GM12892 (cell line): ENCODE results near the gene PLIN3.
"Not testable (repeated sequence)": the region's sequence is repeated elsewhere in the genome, so short reads cannot be mapped to it uniquely, and the experiment has no call there.

Source experiments
- DNase-seq: peaks from one replicate; pipeline ENCODE4 v3.0.0; 2011; ENCODE audit not compliant: insufficient read length
- FAIRE-seq: peaks from 2 replicates; lab custom pipeline; 2011; peaks lifted over from hg19 to GRCh38; lab: Jason Lieb, UNC
- POLR2A ChIP-seq: IDR thresholded peaks from 2 replicates; pipeline ENCODE4 v1.6.1; 2011; ENCODE audit warnings: low read depth, low read length, control low read depth
- POLR2AphosphoS5 ChIP-seq: IDR thresholded peaks from 2 replicates; pipeline ENCODE4 v1.6.1; 2011; ENCODE audit warnings: low read depth, low read length, control low read depth
- TAF1 ChIP-seq: IDR thresholded peaks from 2 replicates; pipeline ENCODE4 v1.6.1; 2011; ENCODE audit warnings: low read depth, mild to moderate bottlenecking, control low read depth, low read length, borderline replicate concordance

PLIN3 gene

DNA sequence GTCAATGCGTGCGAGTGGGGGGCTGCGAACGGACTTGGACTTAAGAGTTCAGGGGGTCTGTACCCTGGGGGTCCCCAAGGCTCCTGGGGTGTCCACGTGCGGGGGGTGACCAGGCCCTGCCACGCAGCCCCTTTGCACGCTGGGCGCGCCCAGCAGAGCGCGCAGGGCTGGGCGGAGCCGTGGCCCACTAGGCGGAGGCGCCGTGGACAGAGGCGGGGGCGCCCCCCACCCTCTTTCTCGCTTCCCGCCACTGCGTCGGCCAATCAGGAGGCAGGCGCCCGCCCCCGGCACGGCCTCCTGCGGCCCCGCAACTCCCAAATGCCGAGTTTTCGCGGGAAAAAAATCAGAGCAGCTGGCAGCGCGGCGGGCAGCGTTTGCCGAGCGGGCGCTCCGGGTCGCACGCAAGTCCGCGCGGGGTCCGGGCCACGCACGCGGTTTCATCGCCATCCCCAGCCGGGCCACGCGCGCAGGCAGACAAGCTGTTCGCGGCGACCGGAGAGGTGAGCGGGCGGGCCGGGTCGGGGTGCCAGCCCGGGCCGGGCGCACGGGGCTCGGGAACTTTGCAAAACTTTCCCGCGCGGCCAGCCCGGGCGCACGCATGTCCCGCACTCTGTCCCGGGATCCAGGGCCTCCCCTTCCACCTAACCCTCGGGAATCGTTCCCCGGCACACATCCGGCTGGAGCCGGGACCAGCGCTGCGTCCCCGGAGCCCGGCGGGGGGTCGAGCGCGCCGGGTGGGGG, 41.9 kb upstream of the PLIN3 start, which contains the start of gene UHRF1:
TSS of gene UHRF1 (plus strand) at position 346 of the 741 bp plus-strand sequence. CDS start 1,385 bp downstream, outside the sequence.
- no peak for DNase-seq
- FAIRE-seq = no peak
- TF ChIP-seq TAF1 = peak; percentile 65; the same call in 1 of the 2 replicates
- TF ChIP-seq POLR2A = peak; percentile 70; the same call in 1 of the 2 replicates
- no peak for TF ChIP-seq POLR2AphosphoS5

DNA sequence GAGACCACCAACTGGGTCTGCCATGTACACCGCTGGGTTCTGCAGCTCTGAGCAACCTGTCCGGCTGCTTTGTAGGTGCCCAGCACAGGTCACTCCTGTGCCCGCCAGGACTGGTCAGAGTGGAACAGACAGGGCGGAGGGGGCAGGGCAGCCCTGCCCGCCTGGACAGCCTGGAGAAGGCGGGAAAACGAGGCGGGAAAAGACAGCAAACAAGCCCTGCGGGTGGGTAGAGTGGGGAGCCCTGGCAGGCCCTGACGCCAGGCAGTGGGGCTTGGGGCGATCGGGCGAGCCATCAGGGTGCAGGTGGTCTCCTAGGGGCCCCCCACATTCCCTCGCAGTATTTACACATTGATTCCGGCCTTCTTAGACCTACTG, 41.3 kb upstream of the PLIN3 start:
- FAIRE-seq (no peak), DNase-seq (no peak)
- TF ChIP-seq POLR2AphosphoS5 (no peak), POLR2A (no peak), TAF1 (no peak)

DNA sequence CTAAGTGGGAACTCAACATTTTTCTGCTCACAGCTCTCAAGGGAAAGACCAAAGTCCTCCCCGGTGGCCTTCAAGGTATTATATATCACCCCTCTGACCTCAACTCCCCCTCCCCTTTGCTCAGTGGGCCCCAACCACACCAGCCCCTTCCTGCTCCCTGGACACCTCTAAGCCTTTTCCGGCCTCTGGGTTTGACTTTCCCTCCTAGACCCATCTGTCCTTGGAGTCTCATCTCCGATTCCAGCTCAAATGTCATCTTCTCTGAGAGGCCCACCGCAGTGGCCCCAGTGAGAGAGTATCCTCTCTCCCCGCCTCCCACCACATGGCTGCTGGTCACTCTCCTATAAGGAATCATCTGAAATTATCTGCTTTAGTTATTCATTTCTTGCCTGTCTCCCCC, 40.9 kb upstream of the PLIN3 start:
- FAIRE-seq = no peak
- TF ChIP-seq POLR2A (no peak), POLR2AphosphoS5 (no peak), TAF1 (no peak)
- no peak for DNase-seq

DNA sequence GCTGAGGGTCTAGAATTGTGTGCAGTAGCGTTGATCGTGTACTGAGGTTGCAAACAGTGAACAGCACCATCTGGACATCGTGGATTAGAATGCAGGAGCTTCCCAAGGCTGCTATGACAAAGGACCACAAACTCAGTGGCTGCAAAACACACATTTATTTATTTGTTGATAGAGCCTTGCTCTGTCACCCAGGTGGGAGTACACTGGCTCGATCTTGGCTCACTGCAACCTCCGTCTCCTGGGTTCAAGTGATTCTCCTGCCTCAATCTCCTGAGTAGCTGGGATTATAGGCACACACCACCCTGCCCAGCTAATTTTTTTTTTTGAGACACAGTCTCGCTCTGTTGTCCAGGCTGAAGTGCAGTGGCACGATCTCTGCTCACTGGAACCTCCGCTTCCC, 39.5 kb upstream of the PLIN3 start:
- TF ChIP-seq POLR2A (no peak), POLR2AphosphoS5 (no peak), TAF1 (no peak)
- no peak for FAIRE-seq
- no peak for DNase-seq

DNA sequence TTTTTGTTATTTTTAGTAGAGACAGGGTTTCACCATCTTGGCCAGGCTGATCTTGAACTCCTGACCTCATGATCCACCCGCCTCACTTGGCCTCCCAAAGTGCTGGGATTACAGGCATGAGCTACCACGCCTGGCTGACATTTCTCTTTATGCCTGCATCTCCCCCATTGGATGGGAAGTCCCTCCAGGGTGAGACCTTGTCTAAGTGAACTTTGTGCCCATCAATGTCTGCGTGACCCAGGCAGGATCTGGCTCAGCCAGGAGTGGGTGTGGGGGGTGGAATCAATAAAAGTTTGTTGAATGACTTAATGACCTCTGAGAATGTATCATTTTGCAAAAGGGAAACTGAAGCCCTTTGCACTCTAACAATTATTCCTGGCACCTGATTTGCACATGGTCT, 37.0 kb upstream of the PLIN3 start:
- DNase-seq = no peak
- no peak for TF ChIP-seq POLR2A
- TF ChIP-seq POLR2AphosphoS5 = no peak
- no peak for TF ChIP-seq TAF1
- FAIRE-seq = no peak

DNA sequence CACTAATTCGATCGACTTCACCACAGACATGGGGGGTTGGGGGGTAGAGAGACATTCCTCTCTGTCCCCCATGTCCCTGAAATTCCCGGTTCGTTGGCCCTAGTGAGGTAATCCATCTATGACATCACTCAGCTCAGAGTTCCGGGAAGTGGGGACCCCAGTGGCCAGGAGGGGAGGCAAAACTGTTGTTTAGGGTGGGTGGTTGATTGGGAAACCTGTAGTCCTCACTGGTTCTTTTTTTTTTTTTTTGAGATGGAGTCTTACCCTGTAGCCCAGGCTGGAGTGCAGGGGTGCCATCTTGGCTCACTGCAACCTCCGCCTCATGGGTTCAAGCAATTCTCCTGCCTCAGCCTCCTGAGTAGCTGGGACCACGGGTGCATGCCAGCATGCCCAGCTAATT, 35.3 kb upstream of the PLIN3 start, which contains the start of gene ARRDC5:
TSS of gene ARRDC5 (minus strand) at position 101 of the 400 bp plus-strand sequence. CDS start at position 30, 71 bp downstream.
- DNase-seq (no peak), FAIRE-seq (no peak)
- TF ChIP-seq TAF1 (no peak), POLR2A (no peak)

DNA sequence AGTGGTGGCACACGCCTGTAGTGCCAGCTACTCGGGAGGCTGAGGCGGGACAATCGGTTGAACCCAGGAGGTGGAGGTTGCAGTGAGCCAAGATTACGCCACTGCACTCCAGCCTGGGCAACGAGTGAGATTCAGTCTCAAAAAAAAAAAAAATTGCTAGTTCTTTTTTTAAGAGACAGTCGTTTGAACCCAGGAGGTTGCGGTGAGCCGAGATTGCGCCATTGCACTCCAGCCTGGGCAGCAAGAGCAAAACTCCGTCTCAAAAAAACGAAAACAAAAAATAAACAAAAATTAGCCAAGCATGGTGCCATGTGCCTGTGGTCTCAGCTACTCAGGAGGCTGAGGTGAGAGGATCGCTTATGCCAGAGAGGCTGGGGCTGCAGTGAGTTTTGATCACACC, 33.4 kb upstream of the PLIN3 start:
- not testable (repeated sequence) for FAIRE-seq, DNase-seq

DNA sequence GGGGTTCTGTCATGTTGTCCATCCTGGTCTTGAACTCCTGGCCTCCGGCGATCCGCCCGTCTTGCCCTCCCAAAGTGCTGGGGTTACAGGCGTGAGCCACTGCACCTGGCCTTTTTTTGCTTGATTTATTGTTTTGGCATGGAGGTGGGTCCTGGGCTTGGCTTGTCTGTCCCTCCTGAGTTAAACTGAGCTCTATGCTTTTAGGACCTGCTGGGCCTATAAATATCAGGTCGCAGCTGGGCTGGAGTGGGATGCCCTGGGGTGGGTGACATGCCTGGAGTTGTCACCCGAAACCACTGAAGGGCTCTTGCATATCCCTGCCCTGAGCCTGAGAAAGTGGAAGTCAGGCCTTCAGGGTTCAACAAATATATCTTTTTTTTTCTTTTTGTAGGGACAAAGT, 29.7 kb upstream of the PLIN3 start:
- no peak for DNase-seq
- no peak for FAIRE-seq

DNA sequence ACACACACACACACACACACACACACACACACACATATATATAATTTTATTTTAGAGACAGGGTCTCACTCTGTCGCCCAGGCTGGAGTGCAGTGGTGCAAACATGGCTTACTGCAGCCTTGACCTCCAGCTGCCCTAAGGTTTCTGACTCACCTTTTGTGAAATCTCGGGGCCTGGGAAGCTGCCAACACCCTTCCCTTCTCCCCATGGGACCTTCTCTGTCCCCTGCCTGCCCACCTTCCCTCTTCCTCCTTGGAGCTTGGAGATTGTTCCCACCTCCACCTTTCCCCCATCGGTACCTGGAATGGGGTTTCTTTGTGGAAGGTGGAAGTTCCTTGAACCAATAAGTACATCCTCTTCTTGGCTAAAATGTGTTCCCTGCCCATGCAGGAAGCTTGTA, 28.9 kb upstream of the PLIN3 start:
- DNase-seq = no peak
- TF ChIP-seq POLR2AphosphoS5 = no peak
- TF ChIP-seq TAF1 = no peak
- TF ChIP-seq POLR2A = no peak
- FAIRE-seq = no peak

More for the DNA sequence above, 29.7 kb upstream of the PLIN3 start:
- TF ChIP-seq POLR2AphosphoS5 = no peak
- TF ChIP-seq POLR2A = no peak
- TF ChIP-seq TAF1 = no peak

DNA sequence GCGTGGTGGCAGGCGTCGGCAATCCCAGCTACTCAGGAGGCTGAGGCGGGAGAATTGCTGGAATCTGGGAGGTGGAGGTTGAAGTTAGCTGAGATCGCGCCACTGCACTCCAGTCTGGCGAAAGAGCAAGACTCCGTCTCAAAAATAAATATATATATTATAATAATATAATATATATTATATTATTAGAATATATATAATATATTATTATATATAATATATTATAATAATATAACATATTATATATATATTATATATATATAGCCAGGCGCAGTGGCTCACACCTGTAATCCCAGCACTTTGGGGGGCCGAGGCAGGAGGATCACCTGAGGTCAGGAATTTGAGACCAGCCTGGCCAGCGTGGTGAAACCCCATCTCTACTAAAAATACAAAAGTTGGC, 25.5 kb upstream of the PLIN3 start:
- not testable (repeated sequence) for DNase-seq, FAIRE-seq

DNA sequence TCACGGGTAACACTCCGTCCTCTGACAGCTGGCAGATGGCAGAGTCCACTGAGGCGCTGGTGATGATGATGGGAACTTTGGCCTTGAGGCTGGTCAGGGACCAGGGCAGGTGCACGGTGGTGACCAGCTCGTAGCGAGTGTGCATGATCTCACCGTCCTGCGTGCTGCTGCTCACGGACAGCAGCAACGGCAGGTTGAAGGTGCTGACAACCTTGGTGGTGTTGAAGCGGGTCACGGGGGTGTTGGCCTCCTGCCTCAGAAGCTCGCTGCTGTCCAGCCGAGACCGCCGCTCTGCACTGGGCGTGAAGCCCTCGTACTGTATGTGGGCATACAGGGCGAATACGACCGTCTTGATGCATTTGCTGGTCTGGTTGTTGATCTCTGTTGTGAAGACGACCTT, 23.6 kb upstream of the PLIN3 start:
- no peak for TF ChIP-seq POLR2A
- TF ChIP-seq TAF1 = no peak
- no peak for TF ChIP-seq POLR2AphosphoS5
- FAIRE-seq (no peak), DNase-seq (no peak)

DNA sequence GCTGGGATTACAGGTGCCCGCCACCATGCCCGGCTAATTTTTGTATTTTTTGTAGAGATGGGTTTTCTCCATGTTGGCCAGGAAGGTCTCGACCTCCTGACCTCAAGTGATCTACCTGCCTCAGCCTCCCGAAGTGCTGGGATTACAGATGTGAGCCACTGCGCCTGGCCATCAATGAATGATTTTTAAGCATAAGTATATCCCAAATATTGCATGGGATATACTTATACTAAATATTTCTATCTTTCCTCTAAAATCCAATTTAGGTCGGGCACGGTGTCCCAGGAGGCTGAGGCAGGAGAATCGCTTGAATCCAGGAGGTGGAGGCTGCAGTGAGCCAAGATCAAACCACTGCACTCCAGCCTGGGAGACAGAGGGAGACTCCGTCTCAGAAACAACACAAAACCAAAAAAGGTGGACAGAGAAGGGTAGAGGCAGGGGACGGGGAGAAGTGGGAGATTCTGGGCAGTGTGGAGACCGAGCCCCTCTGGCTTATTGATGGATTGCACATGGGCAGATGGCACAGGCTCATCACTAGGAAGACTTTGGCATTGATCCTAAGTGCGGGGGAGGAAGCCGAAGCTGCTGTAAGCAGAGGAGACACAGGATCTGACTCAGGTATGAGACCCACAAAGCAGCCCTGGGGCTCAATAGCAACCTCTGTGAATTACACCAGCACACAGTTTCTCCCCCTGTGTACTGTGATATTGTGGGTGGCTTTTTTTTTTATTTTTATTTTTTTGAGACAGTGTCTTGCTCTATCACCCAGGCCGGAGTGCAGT, 21.8 kb upstream of the PLIN3 start:
- DNase-seq (no peak), FAIRE-seq (no peak)
- TF ChIP-seq POLR2AphosphoS5 = no peak
- no peak for TF ChIP-seq POLR2A
- TF ChIP-seq TAF1 = no peak

DNA sequence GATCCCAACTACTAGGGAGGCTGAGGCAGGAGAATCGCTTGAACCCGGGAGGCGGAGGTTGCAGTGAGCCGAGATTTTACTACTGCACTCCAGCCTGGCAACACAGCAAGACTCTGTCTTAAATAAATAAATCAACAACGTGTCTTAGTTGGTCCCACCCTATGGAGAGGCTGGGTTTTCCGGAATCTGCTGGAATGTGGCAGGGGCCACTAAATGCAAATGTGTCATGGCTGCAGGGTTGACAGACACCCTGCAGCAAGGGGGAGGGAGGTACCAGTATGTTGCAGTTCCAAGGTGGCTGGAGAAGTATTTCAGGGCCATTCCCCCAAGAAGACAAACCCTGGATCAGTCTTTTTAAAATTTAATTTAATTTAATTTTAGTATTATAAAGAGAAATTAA, 20.3 kb upstream of the PLIN3 start:
- not testable (repeated sequence) for DNase-seq, FAIRE-seq

DNA sequence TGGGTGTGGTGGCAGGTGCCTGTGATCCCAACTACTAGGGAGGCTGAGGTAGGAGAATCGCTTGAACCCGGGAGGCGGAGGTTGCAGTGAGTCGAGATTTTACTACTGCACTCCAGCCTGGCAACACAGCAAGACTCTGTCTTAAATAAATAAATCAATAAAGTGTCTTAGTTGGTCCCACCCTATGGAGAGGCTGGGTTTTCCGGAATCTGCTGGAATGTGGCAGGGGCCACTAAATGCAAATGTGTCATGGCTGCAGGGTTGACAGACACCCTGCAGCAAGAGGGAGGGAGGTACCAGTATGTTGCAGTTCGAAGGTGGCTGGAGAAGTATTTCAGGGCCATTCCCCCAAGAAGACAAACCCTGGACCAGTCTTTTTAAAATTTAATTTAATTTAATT, 17.5 kb upstream of the PLIN3 start:
- DNase-seq, FAIRE-seq: not testable (repeated sequence)

DNA sequence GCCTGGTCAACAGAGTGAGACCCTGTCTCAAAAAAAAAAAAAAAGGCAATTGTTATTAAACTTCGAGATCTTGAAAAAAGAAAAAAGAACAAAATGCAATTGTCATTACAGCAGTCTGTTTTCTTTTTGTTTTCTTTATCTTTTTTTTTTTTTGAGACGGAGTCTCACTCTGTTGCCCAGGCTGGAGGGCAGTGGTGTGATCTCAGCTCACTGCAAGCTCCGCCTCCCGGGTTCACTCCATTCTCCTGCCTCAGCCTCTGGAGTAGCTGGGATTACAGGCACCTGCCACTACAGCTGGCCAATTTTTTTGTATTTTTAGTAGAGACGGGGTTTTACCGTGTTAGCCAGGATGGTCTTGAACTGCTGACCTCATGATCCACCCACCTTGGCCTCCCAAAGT, 15.4 kb upstream of the PLIN3 start:
- not testable (repeated sequence) for DNase-seq, FAIRE-seq
